Activated effector memory CD4-positive, alpha-beta T cell treated with anti-CD3 and anti-CD28 coated beads, Interleukin-2, amount 50 U/mL, for 16 hours (primary cell): ENCODE results near the gene DCUN1D2.

Experiments used
- DNase-seq: peaks from one replicate; pipeline ENCODE4 v3.0.0-alpha.2; 2020

DCUN1D2 gene

DNA sequence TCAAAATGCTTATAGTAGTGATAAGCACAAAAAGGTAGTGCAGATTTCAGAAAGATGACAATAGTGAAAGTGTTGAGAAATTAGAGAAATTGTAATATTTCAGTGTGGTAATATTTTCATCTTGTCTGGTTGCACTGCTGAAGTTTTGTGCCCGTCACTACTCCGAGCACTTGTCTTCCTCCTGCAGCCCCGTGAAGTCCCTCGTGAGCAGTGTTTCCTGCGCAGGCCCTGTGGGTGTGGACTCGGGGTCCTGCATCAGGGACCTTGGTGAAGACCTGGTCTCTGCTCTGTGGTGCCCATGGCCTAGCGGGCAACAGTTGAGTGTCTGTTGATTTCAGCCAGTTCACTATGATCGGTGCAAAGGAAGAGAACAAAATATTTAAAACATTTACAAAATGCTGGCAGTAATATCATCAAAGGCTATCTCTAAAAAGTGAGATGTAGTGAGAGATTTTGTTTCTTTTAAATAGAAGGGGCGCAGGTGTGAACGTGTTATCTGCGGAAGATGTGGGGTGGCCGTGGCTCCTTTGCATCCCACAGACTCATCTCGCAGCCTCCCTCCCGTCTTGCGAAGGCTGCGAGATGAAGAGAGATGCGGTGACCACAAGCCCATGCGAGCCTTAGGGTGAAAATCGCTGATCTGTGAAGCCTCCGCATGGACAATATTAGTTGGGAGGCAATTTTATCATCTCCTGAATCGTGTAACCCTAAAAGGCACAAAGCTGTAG, 27.7 kb upstream of the DCUN1D2 start:
- DNase-seq = no peak

- no peak for DNase-seq
These were observed 24.3 kb upstream of the DCUN1D2 start for GRCh38 chr13:113514847-113515246.

DNA sequence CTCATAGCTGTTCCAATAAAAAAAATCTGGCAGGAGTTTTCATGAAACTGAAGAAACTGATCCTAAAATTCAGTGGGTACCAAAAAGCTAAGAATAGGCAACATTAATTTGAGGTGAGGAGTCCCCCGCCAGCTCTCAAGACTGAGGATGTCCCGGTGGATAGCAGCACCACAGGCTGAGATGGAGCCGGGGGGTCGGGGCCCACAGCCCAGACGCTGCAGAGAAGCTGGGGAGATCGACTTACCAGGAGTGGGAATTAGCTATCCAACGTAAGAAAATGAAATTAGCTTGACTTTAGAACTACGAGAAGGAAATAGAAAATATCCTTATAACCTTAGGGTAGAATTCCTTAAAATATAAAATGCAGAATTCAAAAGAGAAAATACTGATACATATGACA, 23.2 kb upstream of the DCUN1D2 start:
- DNase-seq = no peak

- DNase-seq = no peak
These were observed 20.9 kb upstream of the DCUN1D2 start for GRCh38 chr13:113511361-113511760.

GRCh38 chr13:113510871-113511270, 20.4 kb upstream of the DCUN1D2 start:
- DNase-seq = no peak

DNA sequence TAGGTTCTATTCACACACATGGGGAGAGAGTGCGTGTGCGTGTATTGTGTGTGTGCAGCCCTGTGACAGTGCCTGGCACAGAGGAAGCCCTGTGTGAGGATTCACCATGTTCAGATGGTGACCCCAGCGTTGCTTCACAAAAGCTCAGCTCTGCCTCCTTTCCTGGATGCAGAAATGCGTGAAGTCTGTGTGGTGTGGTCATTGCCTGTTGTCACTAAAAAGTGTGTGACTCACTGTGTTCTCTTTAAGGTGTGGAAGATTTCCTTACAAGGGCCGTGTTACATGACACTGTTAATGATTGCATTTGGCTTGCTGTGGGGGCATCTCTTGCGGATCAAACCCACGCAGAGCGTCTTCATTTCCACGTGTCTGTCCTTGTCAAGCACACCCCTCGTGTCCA, 19.5 kb upstream of the DCUN1D2 start:
- DNase-seq = no peak

- DNase-seq = no peak
These were observed 18.2 kb upstream of the DCUN1D2 start for GRCh38 chr13:113508521-113509254.

DNA sequence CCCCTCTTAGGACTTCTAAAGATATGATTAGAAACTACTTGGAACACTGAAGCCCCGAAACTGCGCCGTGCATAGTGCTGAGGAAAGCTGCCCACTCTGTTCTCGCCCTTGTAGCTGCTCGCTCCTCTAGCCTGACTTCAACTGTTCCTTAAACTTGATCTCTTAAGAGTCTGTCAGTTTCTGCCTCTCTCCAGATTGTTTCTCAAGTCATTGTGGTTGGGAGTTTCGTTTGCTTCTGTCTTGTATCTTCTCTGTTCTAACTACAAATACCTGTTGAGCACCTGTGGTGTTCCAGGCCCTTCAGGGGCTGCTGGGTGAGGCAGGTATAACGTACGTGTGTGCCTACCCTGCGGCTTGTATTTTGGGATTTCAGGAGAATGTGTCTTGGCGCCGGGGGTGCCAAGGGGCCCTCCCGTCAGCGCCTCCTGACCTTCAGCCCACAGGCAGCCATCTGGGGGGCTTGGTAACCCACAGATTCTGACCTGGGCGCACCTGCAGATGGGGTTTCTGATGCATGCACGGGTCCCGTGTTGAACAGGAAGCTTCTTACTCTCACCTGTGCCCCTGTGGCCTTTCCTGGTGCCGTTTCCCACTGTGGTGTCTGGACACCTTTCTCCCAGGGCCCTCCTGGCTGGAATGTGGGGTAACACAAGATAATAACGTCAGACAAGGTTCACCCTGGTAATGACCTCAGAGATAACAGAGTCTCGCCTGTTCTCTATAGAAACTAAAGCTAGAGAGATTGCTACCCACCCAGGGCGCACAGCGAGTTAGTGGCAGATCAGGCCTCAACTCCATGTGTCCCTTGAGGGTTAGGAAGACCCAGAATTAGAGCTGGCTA, 17.2 kb upstream of the DCUN1D2 start:
- no peak for DNase-seq

GRCh38 chr13:113506871-113507388, 16.4 kb upstream of the DCUN1D2 start:
- DNase-seq = no peak

DNA sequence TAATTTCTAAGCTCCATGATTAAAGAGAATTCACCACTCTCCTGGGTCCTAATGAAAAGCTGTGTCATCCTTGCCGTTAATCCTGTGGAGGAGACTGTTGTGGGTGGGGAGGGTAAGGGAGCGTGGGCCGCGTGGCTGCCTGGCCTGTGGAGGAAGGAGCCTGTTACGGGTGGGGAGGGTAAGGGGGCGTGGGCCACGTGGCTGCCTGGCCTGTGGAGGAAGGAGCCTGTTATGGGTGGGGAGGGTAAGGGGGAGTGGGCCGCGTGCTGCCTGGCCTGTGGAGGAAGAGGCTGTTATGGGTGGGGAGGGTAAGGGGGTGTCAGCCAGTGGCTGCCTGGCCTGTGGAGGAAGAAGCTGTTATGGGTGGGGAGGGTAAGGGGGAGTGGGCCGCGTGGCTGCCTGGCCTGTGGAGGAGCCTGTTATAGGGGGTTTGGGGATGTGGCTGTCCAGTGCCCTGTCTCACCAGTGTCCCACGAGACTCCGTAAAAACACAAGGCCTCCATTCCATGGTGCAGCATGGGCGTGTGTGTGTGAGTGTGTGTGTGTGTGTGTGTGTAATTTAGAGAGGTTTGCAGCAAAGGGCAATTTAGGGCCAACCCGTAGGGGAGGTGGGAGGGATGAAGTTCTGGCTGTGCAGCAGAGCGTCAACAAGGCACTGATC, 15.6 kb upstream of the DCUN1D2 start:
- DNase-seq = no peak

GRCh38 chr13:113502686-113503085, 12.2 kb upstream of the DCUN1D2 start:
- DNase-seq = no peak

GRCh38 chr13:113500530-113501265, 10.2 kb upstream of the DCUN1D2 start:
- no peak for DNase-seq

GRCh38 chr13:113499936-113500335, 9.4 kb upstream of the DCUN1D2 start:
- no peak for DNase-seq

GRCh38 chr13:113498905-113499304, 8.4 kb upstream of the DCUN1D2 start:
- DNase-seq = no peak

DNA sequence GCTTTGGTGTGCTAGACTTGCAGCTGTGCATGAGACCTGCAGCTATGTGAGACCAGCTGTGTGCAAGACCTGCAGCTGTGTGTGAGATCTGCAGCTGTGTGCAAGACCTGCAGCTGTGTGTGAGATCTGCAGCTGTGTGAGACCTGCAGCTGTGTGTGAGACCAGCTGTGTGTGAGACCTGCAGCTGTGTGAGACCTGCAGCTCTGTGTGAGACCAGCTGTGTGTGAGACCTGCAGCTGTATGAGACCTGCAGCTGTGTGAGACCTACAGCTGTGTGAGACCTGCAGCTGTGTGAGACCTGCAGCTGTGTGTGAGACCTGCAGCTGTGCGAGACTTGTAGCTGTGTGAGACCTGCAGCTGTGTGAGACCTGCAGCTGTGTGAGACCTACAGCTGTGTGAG, 6.7 kb upstream of the DCUN1D2 start:
- DNase-seq = no peak

DNA sequence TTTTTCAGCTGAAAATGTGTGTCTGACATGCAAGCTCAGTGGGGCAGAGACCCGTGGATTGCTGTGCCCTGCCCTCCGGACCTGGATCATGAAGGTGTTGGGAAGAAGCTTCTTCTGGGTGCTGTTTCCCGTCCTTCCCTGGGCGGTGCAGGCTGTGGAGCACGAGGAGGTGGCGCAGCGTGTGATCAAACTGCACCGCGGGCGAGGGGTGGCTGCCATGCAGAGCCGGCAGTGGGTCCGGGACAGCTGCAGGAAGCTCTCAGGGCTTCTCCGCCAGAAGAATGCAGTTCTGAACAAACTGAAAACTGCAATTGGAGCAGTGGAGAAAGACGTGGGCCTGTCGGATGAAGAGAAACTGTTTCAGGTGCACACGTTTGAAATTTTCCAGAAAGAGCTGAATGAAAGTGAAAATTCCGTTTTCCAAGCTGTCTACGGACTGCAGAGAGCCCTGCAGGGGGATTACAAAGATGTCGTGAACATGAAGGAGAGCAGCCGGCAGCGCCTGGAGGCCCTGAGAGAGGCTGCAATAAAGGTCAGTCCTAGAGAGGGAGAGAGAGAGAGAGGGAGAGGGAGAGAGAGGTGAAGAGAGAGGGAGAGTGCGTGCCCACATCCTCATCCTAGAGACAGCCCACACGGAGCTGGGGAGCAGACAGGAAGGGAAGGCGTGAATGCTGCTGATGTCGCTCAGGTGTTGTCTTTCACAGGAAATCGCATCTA, 5.1 kb upstream of the DCUN1D2 start:
- no peak for DNase-seq

DNA sequence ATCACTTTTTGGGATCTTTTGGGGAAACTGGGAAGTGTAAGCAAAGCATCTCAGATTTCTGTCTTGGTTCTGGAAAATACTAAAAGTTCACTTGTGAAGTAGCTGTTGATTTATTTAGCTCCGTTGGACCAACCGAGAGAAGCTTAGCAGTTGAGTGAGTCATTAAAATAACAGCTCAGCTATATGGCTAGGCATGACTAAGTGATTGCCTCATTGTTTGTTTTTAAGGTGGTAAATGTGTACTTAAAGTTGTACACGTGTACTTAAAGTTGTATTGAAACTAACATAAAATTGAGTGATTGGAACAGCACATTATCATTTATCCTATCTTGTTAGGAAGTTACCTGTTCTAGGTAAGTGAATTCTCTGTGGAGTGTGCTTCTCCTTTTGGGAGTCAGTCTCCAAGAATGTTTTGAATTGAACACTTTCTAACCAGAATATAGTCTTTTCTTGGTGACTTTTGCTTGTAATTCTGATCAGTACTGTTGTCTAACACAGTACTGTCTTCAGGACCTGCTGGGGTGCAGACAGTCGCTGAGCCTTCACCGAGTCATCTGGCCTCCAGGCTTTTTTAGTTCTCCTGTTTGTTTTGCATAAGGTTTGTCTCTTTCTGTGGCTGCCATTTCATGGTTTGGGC, 2.9 kb upstream of the DCUN1D2 start:
- no peak for DNase-seq

DNA sequence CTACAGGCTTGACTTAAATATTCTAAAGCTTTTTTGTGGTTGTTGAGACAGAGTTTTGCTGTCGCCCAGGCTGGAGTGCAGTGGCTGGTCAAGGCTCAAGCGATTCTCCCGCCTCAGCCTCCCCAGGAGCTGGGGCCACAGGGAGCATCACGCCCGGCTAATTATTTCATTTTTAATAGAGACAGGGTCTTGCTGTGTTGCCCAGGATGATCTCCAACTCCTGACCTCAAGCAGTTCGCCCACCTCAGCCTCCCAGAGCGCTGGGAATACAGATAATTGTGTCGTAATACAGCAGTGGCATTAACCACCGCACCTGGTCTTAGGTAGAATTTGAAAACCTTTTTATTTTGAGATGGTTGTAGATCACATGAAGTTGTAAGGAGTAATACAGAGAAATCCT, 1.5 kb upstream of the DCUN1D2 start:
- no peak for DNase-seq

DNA sequence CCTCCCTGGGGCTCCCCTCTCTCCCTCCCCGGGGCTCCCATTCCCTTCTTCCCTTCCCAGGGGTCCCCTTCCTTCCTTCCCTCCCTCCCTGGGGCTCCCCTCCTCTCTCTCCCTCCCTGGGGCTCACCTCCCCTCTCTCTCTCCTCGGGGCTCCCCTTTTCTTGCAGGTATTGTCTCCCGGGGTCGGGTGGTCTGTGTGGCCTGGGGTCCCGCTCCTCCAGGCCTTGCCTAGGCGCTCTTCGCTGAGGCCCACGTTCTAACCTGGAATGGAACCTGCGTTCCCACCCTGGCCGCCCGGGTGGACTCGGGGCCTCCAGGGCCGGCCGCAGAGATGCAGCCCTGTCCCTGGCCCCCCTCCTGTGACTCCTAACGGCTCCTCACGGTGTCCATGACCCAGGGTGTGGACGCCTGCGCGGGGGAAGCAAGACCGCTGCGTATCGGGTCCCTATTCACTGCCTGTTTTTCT, 940 bp upstream of the DCUN1D2 start:
- DNase-seq = no peak

- DNase-seq = peak; percentile 72
These were observed 689 bp downstream of the DCUN1D2 start for GRCh38 chr13:113489549-113490495.
